Activated T-cell treated with anti-CD3 and anti-CD28 coated beads, Interleukin-2, amount 50 U/mL, for 48 hours (primary cell): ENCODE data around the gene CPA5.

ENCODE experiments used
- DNase-seq, 2 experiments: peaks; one replicate each; pipeline ENCODE4 v3.0.0-alpha.2; 2020

Gene CPA5

GRCh38 chr7:130401101-130401500, 56.5 kb downstream of the CPA5 start:
- no peak for DNase-seq

- DNase-seq: no peak
Measured at GRCh38 chr7:130401578-130401977, 57.0 kb downstream of the CPA5 start.

GRCh38 chr7:130405003-130405402, 60.4 kb downstream of the CPA5 start:
- no peak for DNase-seq

GRCh38 chr7:130409067-130409711, 64.6 kb downstream of the CPA5 start:
- DNase-seq: no peak

- DNase-seq: no peak
Measured at GRCh38 chr7:130409712-130410072, 65.1 kb downstream of the CPA5 start.

- no peak for DNase-seq
Measured at GRCh38 chr7:130410868-130411541, 66.4 kb downstream of the CPA5 start.

GRCh38 chr7:130413201-130413600, 68.6 kb downstream of the CPA5 start:
- DNase-seq: no peak

GRCh38 chr7:130415006-130415405, 70.4 kb downstream of the CPA5 start:
- no peak for DNase-seq

GRCh38 chr7:130417213-130417612, 72.6 kb downstream of the CPA5 start:
- peak in 1 of 2 experiments; percentile 35 for DNase-seq

- no peak for DNase-seq
Measured at GRCh38 chr7:130418306-130418705, 73.7 kb downstream of the CPA5 start.
